Testis (tissue), 2 donors: ENCODE results near the gene CBFB.

Experiments used
- CTCF ChIP-seq, 3 experiments: fragments of 450-650 bp in 2 of 3; fragments of 200-600 bp in 1 of 3; sonication (generic) in 1 of 3; IDR thresholded peaks; one replicate each; pipeline ENCODE4 v1.5.1; 2016 to 2019; ENCODE audit warnings: antibody characterized with exemption in 3 of 3, mild to moderate bottlenecking in 2 of 3, moderate library complexity in 1 of 3
- POLR2A ChIP-seq: fragments of 450-650 bp; IDR thresholded peaks from one replicate; pipeline ENCODE4 v1.6.1; 2017; ENCODE audit warnings: antibody characterized with exemption, mild to moderate bottlenecking, moderate library complexity

GRCh38 chr16:67116388-67117311 lies 87.7 kb downstream of the CBFB start:
- TF ChIP-seq POLR2A (no peak), CTCF (IDR thresholded peaks at IDR 0.05) (no peak)
